ENCODE data around the gene TMEM163. TPM values are rescaled to one million over a fixed set of nuclear protein-coding genes. Genes with fewer than 3 reads are reported as not detected.

TMEM163 gene
- total and polyA plus RNA-seq, 2 donors (not counting 3 experiments of a cell fraction or from before 2014, with no cell fraction given) = 1.0 to 2.8 TPM

DNA sequence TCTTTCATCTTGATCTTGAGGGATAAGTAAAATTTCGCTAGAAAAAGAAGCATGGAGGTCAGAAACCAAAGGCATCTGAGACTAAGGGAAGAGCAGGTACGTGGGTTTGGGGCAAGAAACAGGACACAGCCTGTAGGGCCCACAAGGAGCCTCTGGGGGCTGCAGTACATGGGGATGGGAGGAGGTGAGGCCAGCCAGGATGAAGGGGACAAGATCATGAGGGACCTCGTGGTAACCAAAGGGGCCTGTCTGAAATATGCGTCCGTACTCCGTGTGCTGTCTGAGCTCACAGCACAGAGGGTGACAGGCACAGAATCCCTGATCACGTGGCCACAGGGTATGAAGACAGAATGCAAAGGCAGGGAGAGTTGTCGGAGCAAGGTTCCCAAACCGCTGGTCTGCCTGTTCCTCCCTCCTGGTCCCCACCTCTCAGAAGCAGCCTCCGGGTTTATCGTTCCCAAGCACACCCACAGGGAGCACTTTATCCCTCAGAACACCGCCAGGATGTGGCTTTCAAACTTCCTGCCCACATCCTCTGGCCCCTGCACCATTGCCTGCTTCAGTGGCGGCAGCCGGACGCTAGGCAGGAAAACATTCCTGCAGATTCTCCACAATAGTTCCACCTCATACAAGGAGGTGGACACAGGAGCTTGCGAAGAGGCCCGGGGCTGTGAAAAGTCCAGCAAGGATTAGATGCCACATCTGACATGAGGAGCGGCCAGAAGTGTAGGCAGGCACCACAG is 12.0 kb downstream of the TMEM163 start:
- DNase-seq (ENCODE audit: low read depth, low spot score) (peak; percentile 66), FAIRE-seq (peak; percentile 95)
- Histone ChIP-seq H3K27me3 (ENCODE audit: control insufficient read depth in 2 of 2, insufficient read depth in 2 of 2, low read length in 2 of 2) (no peaks in the 10 kb centered on the region), H3K4me2 (ENCODE audit: insufficient read depth, low read length) (peak overlapping the region; percentile 10), H3K9me1 (replicated peaks; ENCODE audit: control insufficient read depth, extremely low read depth, insufficient read depth, low read length) (no peaks in the 10 kb centered on the region), H4K20me1 (replicated peaks; ENCODE audit: control insufficient read depth, extremely low read depth, insufficient read depth, low read length) (no peaks in the 10 kb centered on the region), H2AFZ (ENCODE audit: low read depth, low read length) (peak overlapping the region; percentile 60), H3K9ac (replicated peaks; ENCODE audit: extremely low read depth, insufficient read depth, low read length) (peak overlapping the region; percentile 11), H3K4me3 (replicated peaks in 1 of 3; ENCODE audit: insufficient read depth in 1 of 3, low read depth in 1 of 3, low read length in 3 of 3) (no peak overlapping the region), H3K79me2 (ENCODE audit: control insufficient read depth, insufficient read depth, low read length) (no peaks in the 10 kb centered on the region), H3K27ac (ENCODE audit: insufficient read depth, low read depth, low read length) (peak overlapping the region; percentile 36), H3K9me3 (replicated peaks; ENCODE audit: control insufficient read depth, insufficient read depth, low read length) (no peaks in the 10 kb centered on the region), H3K4me1 (ENCODE audit: control insufficient read depth, extremely low read depth, insufficient read depth, low read length) (peaks cover 15% of the 10 kb centered on the region), H3K36me3 (ENCODE audit: control insufficient read depth in 2 of 2, extremely low read depth in 1 of 2, insufficient read depth in 2 of 2, low read length in 2 of 2) (no peaks in the 10 kb centered on the region)
- POLR2A ChIA-PET = no interaction called here
- dilution Hi-C loops (cut with MboI; ENCODE audit: extremely low pct_ligation_motif_present, low sequenced_read_pairs) = no loop called here
- CTCF ChIA-PET = interaction anchor here (0.6 to 2.1 kb wide), 7 partner anchors 9 to 256 kb away, joined by 3 to 8 read pairs (median 4); no protein-coding TSS in a partner anchor
- intact Hi-C loops (cut with micrococcal nuclease) = loop anchor here (1.0 kb wide), 1 partner anchor 23 kb away; no protein-coding TSS in a partner anchor
- BruUV-seq (replicated peaks) = no TSS peak
- TF ChIP-seq MYC (IDR thresholded peaks at IDR 0.05; ENCODE audit: low read depth, low read length) = no peak
- no peak for TF ChIP-seq JUN (IDR thresholded peaks at IDR 0.05; ENCODE audit: borderline replicate concordance, insufficient read depth, insufficient read length, low read depth)
- TF ChIP-seq, protein P1, sequence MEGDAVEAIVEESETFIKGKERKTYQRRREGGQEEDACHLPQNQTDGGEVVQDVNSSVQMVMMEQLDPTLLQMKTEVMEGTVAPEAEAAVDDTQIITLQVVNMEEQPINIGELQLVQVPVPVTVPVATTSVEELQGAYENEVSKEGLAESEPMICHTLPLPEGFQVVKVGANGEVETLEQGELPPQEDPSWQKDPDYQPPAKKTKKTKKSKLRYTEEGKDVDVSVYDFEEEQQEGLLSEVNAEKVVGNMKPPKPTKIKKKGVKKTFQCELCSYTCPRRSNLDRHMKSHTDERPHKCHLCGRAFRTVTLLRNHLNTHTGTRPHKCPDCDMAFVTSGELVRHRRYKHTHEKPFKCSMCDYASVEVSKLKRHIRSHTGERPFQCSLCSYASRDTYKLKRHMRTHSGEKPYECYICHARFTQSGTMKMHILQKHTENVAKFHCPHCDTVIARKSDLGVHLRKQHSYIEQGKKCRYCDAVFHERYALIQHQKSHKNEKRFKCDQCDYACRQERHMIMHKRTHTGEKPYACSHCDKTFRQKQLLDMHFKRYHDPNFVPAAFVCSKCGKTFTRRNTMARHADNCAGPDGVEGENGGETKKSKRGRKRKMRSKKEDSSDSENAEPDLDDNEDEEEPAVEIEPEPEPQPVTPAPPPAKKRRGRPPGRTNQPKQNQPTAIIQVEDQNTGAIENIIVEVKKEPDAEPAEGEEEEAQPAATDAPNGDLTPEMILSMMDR (IDR thresholded peaks at IDR 0.05; ENCODE audit: extremely low read depth in 1 of 2, insufficient read depth in 1 of 2, low read depth in 1 of 2, low read length in 2 of 2) = no peak
- peak; percentile 35 for TF ChIP-seq FOS (IDR thresholded peaks at IDR 0.05; ENCODE audit: borderline replicate concordance, insufficient read depth, low read length)
- peak; percentile 89 for TF ChIP-seq POLR2AphosphoS5 (IDR thresholded peaks at IDR 0.05; ENCODE audit: insufficient read depth, low read depth, low read length)
- TF ChIP-seq GATA2 (IDR thresholded peaks at IDR 0.05; ENCODE audit: insufficient read depth, insufficient read length, low read depth, low read length) = peak; percentile 94
- TF ChIP-seq EZH2 (IDR thresholded peaks at IDR 0.05; ENCODE audit: borderline replicate concordance, low read depth, low read length, severe bottlenecking) = no peak
- TF ChIP-seq POLR2A (IDR thresholded peaks at IDR 0.05; ENCODE audit: low read depth, low read length) = peak; percentile 30
- TF ChIP-seq, protein P2, sequence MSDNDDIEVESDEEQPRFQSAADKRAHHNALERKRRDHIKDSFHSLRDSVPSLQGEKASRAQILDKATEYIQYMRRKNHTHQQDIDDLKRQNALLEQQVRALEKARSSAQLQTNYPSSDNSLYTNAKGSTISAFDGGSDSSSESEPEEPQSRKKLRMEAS (IDR thresholded peaks at IDR 0.05; ENCODE audit: insufficient read depth, insufficient read length) = peak; percentile 32
